Hepatocyte (in vitro differentiated cells): ENCODE results near the gene JPH2.

ENCODE experiments used
- EZH2phosphoT487 ChIP-seq: fragments of 200-600 bp; sonication (generic); IDR thresholded peaks from one replicate; pipeline ENCODE4 v1.6.1; 2018; ENCODE audit warnings: antibody characterized with exemption, mild to moderate bottlenecking, low read depth, moderate library complexity; ENCODE audit not compliant: unreplicated experiment, severe bottlenecking
- TF ChIP-seq, protein P1 (sequence below): fragments of 200-600 bp; sonication (generic); IDR thresholded peaks from 2 replicates; pipeline ENCODE4 v1.5.1; 2016; ENCODE audit warnings: antibody characterized with exemption, mild to moderate bottlenecking; ENCODE audit not compliant: poor library complexity

DNA sequence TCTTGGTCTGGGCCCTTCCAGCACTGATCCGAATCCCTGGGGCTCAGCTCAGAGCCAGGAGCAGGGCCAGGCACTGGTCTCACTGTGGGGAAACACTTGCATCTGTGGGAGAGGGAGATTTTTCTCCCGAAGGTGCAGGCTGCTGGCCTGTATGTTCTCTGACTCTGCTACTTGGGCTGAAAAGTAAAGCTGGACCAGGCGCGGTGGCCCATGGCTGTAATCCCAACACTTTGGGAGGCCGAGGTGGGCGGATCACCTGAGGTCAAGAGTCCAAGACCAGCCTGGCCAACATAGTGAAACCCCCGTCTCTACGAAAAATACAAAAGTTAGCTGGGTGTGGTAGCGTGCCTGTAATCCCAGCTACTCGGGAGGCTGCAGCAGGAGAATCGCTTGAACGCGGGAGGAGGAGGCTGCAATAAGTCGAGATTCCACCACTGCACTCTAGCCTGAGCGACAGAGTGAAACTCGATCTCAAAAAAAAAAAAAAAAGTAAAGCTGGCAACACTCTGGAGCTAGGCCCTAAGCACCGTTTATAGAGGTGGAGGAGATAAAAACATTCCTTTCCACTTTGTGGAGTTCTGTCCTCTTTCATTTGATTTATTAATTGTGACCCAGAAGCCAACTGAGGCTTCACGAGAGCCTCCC lies 41.7 kb downstream of the JPH2 start:
- TF ChIP-seq, protein P1, sequence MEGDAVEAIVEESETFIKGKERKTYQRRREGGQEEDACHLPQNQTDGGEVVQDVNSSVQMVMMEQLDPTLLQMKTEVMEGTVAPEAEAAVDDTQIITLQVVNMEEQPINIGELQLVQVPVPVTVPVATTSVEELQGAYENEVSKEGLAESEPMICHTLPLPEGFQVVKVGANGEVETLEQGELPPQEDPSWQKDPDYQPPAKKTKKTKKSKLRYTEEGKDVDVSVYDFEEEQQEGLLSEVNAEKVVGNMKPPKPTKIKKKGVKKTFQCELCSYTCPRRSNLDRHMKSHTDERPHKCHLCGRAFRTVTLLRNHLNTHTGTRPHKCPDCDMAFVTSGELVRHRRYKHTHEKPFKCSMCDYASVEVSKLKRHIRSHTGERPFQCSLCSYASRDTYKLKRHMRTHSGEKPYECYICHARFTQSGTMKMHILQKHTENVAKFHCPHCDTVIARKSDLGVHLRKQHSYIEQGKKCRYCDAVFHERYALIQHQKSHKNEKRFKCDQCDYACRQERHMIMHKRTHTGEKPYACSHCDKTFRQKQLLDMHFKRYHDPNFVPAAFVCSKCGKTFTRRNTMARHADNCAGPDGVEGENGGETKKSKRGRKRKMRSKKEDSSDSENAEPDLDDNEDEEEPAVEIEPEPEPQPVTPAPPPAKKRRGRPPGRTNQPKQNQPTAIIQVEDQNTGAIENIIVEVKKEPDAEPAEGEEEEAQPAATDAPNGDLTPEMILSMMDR, result no peak
- TF ChIP-seq EZH2phosphoT487, result no peak
